Neural progenitor cell (in vitro differentiated cells): ENCODE measurements around the gene RGS11. TPM values are rescaled to one million over a fixed set of nuclear protein-coding genes. Genes with fewer than 3 reads are reported as not detected.

Experiments
- DNase-seq: peaks from one replicate; pipeline ENCODE4 v3.0.0-alpha.2; 2016; ENCODE audit warnings: low spot score
- H2AFZ ChIP-seq: fragments of 200-600 bp; sonication (generic); replicated peaks from 2 replicates; pipeline ENCODE4 v1.6.1; 2016; ENCODE audit warnings: antibody characterized with exemption
- H3F3A ChIP-seq: fragments of 200-600 bp; sonication (generic); 2 replicates; pipeline ENCODE4 v1.6.1; 2016; ENCODE audit warnings: antibody characterized with exemption, low read depth
- H3K27ac ChIP-seq: fragments of 200-600 bp; sonication (generic); 2 replicates; pipeline ENCODE4 v1.5.1; 2016; ENCODE audit warnings: mild to moderate bottlenecking
- H3K27me3 ChIP-seq: fragments of 200-600 bp; sonication (generic); 2 replicates; pipeline ENCODE4 v1.6.1; 2016; ENCODE audit warnings: mild to moderate bottlenecking, moderate library complexity
- H3K36me3 ChIP-seq: fragments of 200-600 bp; sonication (generic); 2 replicates; pipeline ENCODE4 v1.5.1; 2016
- H3K4me1 ChIP-seq: fragments of 200-600 bp; sonication (generic); 2 replicates; pipeline ENCODE4 v1.6.1; 2016; ENCODE audit warnings: mixed run types
- H3K4me2 ChIP-seq: fragments of 200-600 bp; sonication (generic); 2 replicates; pipeline ENCODE4 v1.6.1; 2016
- H3K4me3 ChIP-seq: fragments of 200-600 bp; sonication (generic); 2 replicates; pipeline ENCODE4 v1.5.1; 2016
- H3K79me2 ChIP-seq: fragments of 200-600 bp; sonication (generic); 2 replicates; pipeline ENCODE4 v1.6.1; 2016; ENCODE audit warnings: low read depth
- H3K9ac ChIP-seq: fragments of 200-600 bp; sonication (generic); 2 replicates; pipeline ENCODE4 v1.6.1; 2016
- H3K9me3 ChIP-seq: fragments of 200-600 bp; sonication (generic); 2 replicates; pipeline ENCODE4 v1.5.1; 2016; ENCODE audit warnings: low read depth
- H4K20me1 ChIP-seq: fragments of 200-600 bp; sonication (generic); 2 replicates; pipeline ENCODE4 v1.6.1; 2016; ENCODE audit warnings: low read depth
- H3K27ac Mint-ChIP-seq: 3 replicates; pipeline ENCODE4 v1.8.0; 2021; ENCODE audit warnings: mixed read lengths
- H3K27me3 Mint-ChIP-seq: 2 replicates; pipeline ENCODE4 v1.8.0; 2022; ENCODE audit warnings: low read depth, mild to moderate bottlenecking, inconsistent platforms, moderate library complexity, mixed read lengths; ENCODE audit not compliant: insufficient read depth
- H3K36me3 Mint-ChIP-seq: 3 replicates; pipeline ENCODE4 v1.8.0; 2021; ENCODE audit warnings: mixed read lengths
- H3K4me1 Mint-ChIP-seq: 3 replicates; pipeline ENCODE4 v1.8.0; 2021; ENCODE audit warnings: mixed read lengths
- H3K4me3 Mint-ChIP-seq: 3 replicates; pipeline ENCODE4 v1.8.0; 2021; ENCODE audit warnings: mild to moderate bottlenecking, moderate library complexity, mixed read lengths
- H3K9me3 Mint-ChIP-seq: 3 replicates; pipeline ENCODE4 v1.8.0; 2020; ENCODE audit warnings: mixed read lengths
- CTCF ChIP-seq: fragments of 200-600 bp; sonication (generic); IDR thresholded peaks from 2 replicates; pipeline ENCODE4 v1.5.1; 2017; ENCODE audit warnings: antibody characterized with exemption, mild to moderate bottlenecking
- EZH2 ChIP-seq: fragments of 200-600 bp; sonication (generic); IDR thresholded peaks from 2 replicates; pipeline ENCODE4 v1.6.1; 2017; ENCODE audit warnings: antibody characterized with exemption, mild to moderate bottlenecking, moderate library complexity
- EZH2phosphoT487 ChIP-seq: fragments of 200-600 bp; sonication (generic); IDR thresholded peaks from 2 replicates; pipeline ENCODE4 v1.6.1; 2017; ENCODE audit warnings: antibody characterized with exemption
- total RNA-seq: library from RNA; depleted of rRNA; stranded (reverse); fragments of >200 nt; gene quantifications from 2 replicates; pipeline ENCODE4 v1.2.3, GENCODE V29; 2015; ENCODE audit warnings: low replicate concordance

Gene RGS11
- total RNA-seq, 1 donor from 2014 or later = 0.52 TPM

DNA sequence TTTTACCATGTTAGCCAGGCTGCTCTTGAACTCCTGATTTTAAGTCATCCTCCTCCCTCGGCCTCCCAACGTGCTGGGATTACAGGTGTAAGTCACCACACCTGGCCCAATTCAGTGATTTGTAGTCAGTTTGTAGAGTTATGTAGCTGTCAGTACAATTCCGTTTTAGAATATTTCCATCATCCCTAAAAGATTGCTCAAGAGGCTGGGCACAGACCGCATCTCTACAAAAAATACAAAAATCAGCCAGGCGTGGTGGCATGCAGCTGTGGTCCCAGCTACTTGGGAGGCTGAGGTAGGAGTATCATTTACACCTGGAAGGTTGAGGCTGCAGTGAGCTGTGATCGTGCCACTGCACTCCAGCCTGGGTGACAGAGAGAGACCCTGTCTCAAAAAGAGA is 20.6 kb downstream of the RGS11 start:
- no peaks in the 10 kb centered on the region for H3K9me3 Mint-ChIP-seq
- no peak overlapping the region for H3K4me3 Mint-ChIP-seq
- H3K4me1 Mint-ChIP-seq = no peaks in the 10 kb centered on the region
- no peaks in the 10 kb centered on the region for H3K27me3 ChIP-seq
- no peaks in the 10 kb centered on the region for H3K9me3 ChIP-seq
- H3K36me3 Mint-ChIP-seq = peaks cover 34% of the 10 kb centered on the region
- H3K27me3 Mint-ChIP-seq = peaks cover 3% of the 10 kb centered on the region
- DNase-seq = no peak
- no peaks in the 10 kb centered on the region for H4K20me1 ChIP-seq
- H2AFZ ChIP-seq = no peak overlapping the region
- no peak overlapping the region for H3K27ac Mint-ChIP-seq
- no peak for TF ChIP-seq EZH2
- no peak for TF ChIP-seq EZH2phosphoT487
- TF ChIP-seq CTCF = no peak
- no peaks in the 10 kb centered on the region for H3K36me3 ChIP-seq
- H3K4me2 ChIP-seq = no peak overlapping the region
- H3K9ac ChIP-seq = no peak overlapping the region
- no peak overlapping the region for H3K27ac ChIP-seq
- no peaks in the 10 kb centered on the region for H3K79me2 ChIP-seq
- H3F3A ChIP-seq = no peaks in the 10 kb centered on the region
- no peak overlapping the region for H3K4me3 ChIP-seq
- H3K4me1 ChIP-seq = no peaks in the 10 kb centered on the region

- no peaks in the 10 kb centered on the region for H3K4me1 Mint-ChIP-seq
- no peak overlapping the region for H3K9ac ChIP-seq
- no peak overlapping the region for H2AFZ ChIP-seq
- no peaks in the 10 kb centered on the region for H3F3A ChIP-seq
- H3K79me2 ChIP-seq = no peaks in the 10 kb centered on the region
- no peaks in the 10 kb centered on the region for H3K36me3 ChIP-seq
- H3K4me3 ChIP-seq = no peak overlapping the region
- no peaks in the 10 kb centered on the region for H3K4me1 ChIP-seq
- no peak for DNase-seq
- H3K27me3 ChIP-seq = no peaks in the 10 kb centered on the region
- H3K9me3 Mint-ChIP-seq = no peaks in the 10 kb centered on the region
- H3K4me2 ChIP-seq = no peak overlapping the region
- no peaks in the 10 kb centered on the region for H4K20me1 ChIP-seq
- H3K27ac ChIP-seq = no peak overlapping the region
- no peak overlapping the region for H3K27ac Mint-ChIP-seq
- TF ChIP-seq EZH2phosphoT487 (no peak), EZH2 (no peak), CTCF (no peak)
- peaks cover 34% of the 10 kb centered on the region for H3K36me3 Mint-ChIP-seq
- H3K9me3 ChIP-seq = no peaks in the 10 kb centered on the region
- H3K4me3 Mint-ChIP-seq = no peak overlapping the region
- H3K27me3 Mint-ChIP-seq = peaks cover 3% of the 10 kb centered on the region
Observed at GRCh38 chr16:254461-254860, 21.3 kb downstream of the RGS11 start.

DNA sequence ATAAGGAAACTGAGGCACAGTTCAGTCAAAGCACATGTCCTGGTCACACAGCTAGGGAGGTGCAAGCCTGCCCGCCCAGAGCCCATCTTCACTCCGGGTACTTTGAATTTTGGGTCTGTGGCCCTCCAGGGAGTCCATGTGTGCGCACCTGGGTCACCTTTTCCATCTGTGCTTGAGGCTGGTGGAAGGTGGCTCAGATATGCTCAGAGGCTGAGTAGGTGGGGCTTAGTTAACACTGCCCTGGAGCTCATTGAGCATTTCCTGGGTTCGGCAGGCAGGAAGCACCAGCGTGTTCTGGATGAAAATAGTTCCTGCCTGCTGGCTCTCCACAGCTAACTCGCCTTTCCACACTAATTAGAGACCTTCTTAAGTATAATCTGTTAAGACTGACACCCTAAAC is 21.9 kb downstream of the RGS11 start:
- no peak overlapping the region for H3K27ac ChIP-seq
- Mint-ChIP-seq H3K4me1 (no peaks in the 10 kb centered on the region), H3K27me3 (no peaks in the 10 kb centered on the region), H3K9me3 (no peaks in the 10 kb centered on the region), H3K27ac (no peak overlapping the region), H3K36me3 (peaks cover 29% of the 10 kb centered on the region), H3K4me3 (no peak overlapping the region)
- H3K9ac ChIP-seq = no peak overlapping the region
- no peaks in the 10 kb centered on the region for H3K4me1 ChIP-seq
- H3K4me3 ChIP-seq = no peak overlapping the region
- H3K27me3 ChIP-seq = no peaks in the 10 kb centered on the region
- H3K4me2 ChIP-seq = no peak overlapping the region
- DNase-seq = no peak
- H2AFZ ChIP-seq = no peak overlapping the region
- no peak for TF ChIP-seq EZH2phosphoT487
- TF ChIP-seq CTCF = no peak
- TF ChIP-seq EZH2 = no peak
- no peaks in the 10 kb centered on the region for H3K36me3 ChIP-seq
- H4K20me1 ChIP-seq = peaks cover 5% of the 10 kb centered on the region
- no peaks in the 10 kb centered on the region for H3K9me3 ChIP-seq
- no peaks in the 10 kb centered on the region for H3K79me2 ChIP-seq
- no peaks in the 10 kb centered on the region for H3F3A ChIP-seq
